H1 (cell line): ENCODE results near the gene PLEKHM3. TPM values are rescaled to one million over a fixed set of nuclear protein-coding genes. Genes with fewer than 3 reads are reported as not detected.

Experiments
- CTCF ChIA-PET: fragments of 300-600 bp; sonication (Branson Sonifier 250); formaldehyde crosslinking; loops from one replicate; lab custom pipeline; 2021; ENCODE audit not compliant: partially characterized antibody; lab: Charles Lee
- POLR2A ChIA-PET: fragments of 300-600 bp; sonication (Branson Sonifier 250); formaldehyde crosslinking; loops from one replicate; lab custom pipeline; 2021; ENCODE audit warnings: inconsistent platforms; ENCODE audit not compliant: partially characterized antibody; lab: Charles Lee
- DNase-seq, 2 experiments: peaks; one replicate each; pipeline versions ENCODE4 v3.0.0 to v3.0.0-alpha.2; 2010 to 2022; ENCODE audit warnings: low spot score in 2 of 2, low read depth in 1 of 2, mixed read lengths in 1 of 2
- FAIRE-seq: peaks from 2 replicates; lab custom pipeline; 2011; peaks lifted over from hg19 to GRCh38; lab: Jason Lieb, UNC
- H2AFZ ChIP-seq: 2 replicates; pipeline ENCODE4 v1.8.1; 2012; ENCODE audit warnings: low read length, inconsistent platforms
- H2AK5ac ChIP-seq: 2 replicates; pipeline ENCODE4 v1.6.1; 2013; ENCODE audit warnings: low read depth, low read length
- H2BK120ac ChIP-seq: replicated peaks from 2 replicates; pipeline ENCODE3; 2013; ENCODE audit warnings: low read depth, low read length, inconsistent platforms
- H2BK12ac ChIP-seq: 2 replicates; pipeline ENCODE4 v1.6.1; 2013; ENCODE audit warnings: low read depth, low read length
- H2BK15ac ChIP-seq: 2 replicates; pipeline ENCODE4 v1.6.1; 2013; ENCODE audit warnings: low read length
- H2BK20ac ChIP-seq: 2 replicates; pipeline ENCODE4 v1.6.1; 2013; ENCODE audit warnings: low read length
- H2BK5ac ChIP-seq: 2 replicates; pipeline ENCODE4 v1.6.1; 2013; ENCODE audit warnings: low read depth, low read length
- H3K14ac ChIP-seq: 2 replicates; pipeline ENCODE4 v1.6.1; 2013; ENCODE audit warnings: inconsistent platforms; ENCODE audit not compliant: insufficient read length
- H3K18ac ChIP-seq: 2 replicates; pipeline ENCODE4 v1.6.1; 2013; ENCODE audit warnings: low read length; ENCODE audit errors: extremely low read depth
- H3K23ac ChIP-seq: 2 replicates; pipeline ENCODE4 v1.6.1; 2013; ENCODE audit warnings: inconsistent platforms; ENCODE audit not compliant: insufficient read length
- H3K23me2 ChIP-seq: 2 replicates; pipeline ENCODE4 v1.6.1; 2013; ENCODE audit warnings: low read depth, low read length
- H3K27ac ChIP-seq: 2 replicates; pipeline ENCODE4 v1.6.1; 2011; ENCODE audit warnings: low read depth, low read length, inconsistent platforms
- H3K27me3 ChIP-seq, 4 experiments: replicated peaks in 1 of 4; 1 replicate in 1 of 4; 2 replicates in 3 of 4; pipeline versions ENCODE4 v1.6.1 to v1.8.1; 2011 to 2013; ENCODE audit warnings: low read length in 3 of 4, mild to moderate bottlenecking in 3 of 4, inconsistent platforms in 2 of 4, mixed read lengths in 2 of 4, moderate library complexity in 1 of 4; ENCODE audit not compliant: control insufficient read depth in 3 of 4, insufficient read depth in 3 of 4; ENCODE audit errors: extremely low read depth in 1 of 4
- H3K36me3 ChIP-seq, 4 experiments: 2 replicates each; pipeline versions ENCODE4 v1.6.1 to v1.8.1; 2011 to 2013; ENCODE audit warnings: mild to moderate bottlenecking in 4 of 4, low read length in 3 of 4, moderate library complexity in 2 of 4, control low read depth in 1 of 4, inconsistent platforms in 1 of 4; ENCODE audit not compliant: insufficient read depth in 4 of 4, control insufficient read depth in 2 of 4
- H3K4ac ChIP-seq: replicated peaks from 2 replicates; pipeline ENCODE3; 2013; ENCODE audit warnings: low read length, low read depth, mixed read lengths, inconsistent platforms; ENCODE audit not compliant: insufficient read length
- H3K4me1 ChIP-seq, 4 experiments: replicated peaks in 1 of 4; 1 replicate in 1 of 4; 2 replicates in 3 of 4; pipeline versions ENCODE4 v1.6.1 to v1.8.1; 2011 to 2013; ENCODE audit warnings: low read length in 3 of 4, inconsistent platforms in 2 of 4, mixed read lengths in 1 of 4; ENCODE audit not compliant: insufficient read depth in 4 of 4, control insufficient read depth in 3 of 4
- H3K4me2 ChIP-seq, 2 experiments: 2 replicates each; pipeline versions ENCODE4 v1.6.1 to v1.8.1; 2011 to 2013; ENCODE audit warnings: low read depth in 2 of 2, low read length in 2 of 2, control low read depth in 1 of 2, inconsistent platforms in 1 of 2, mild to moderate bottlenecking in 1 of 2; ENCODE audit not compliant: insufficient read depth in 1 of 2
- H3K4me3 ChIP-seq, 4 experiments: fragments of 200-600, 300-600 bp in 1 of 4; sonication (generic), shearing (Covaris generic), sonication (Bioruptor Twin) in 1 of 4; 2 replicates each; pipeline versions ENCODE4 v1.5.1 to v1.8.1; 2011 to 2016; ENCODE audit warnings: low read length in 4 of 4, low read depth in 3 of 4, control low read depth in 2 of 4, inconsistent platforms in 2 of 4, mild to moderate bottlenecking in 2 of 4, mixed read lengths in 1 of 4, moderate library complexity in 1 of 4; ENCODE audit not compliant: insufficient read depth in 2 of 4; ENCODE audit errors: extremely low read depth in 1 of 4
- H3K56ac ChIP-seq: replicated peaks from 2 replicates; pipeline ENCODE3; 2013; ENCODE audit warnings: low read depth, mild to moderate bottlenecking, mixed read lengths, low read length, inconsistent platforms; ENCODE audit not compliant: insufficient read length
- H3K79me1 ChIP-seq: 2 replicates; pipeline ENCODE4 v1.6.1; 2013; ENCODE audit warnings: low read depth, low read length, control low read depth
- H3K79me2 ChIP-seq, 2 experiments: 2 replicates each; pipeline versions ENCODE4 v1.6.1 to v1.8.1; 2012 to 2013; ENCODE audit warnings: low read length in 2 of 2, mild to moderate bottlenecking in 2 of 2, inconsistent platforms in 1 of 2; ENCODE audit not compliant: insufficient read depth in 2 of 2, control insufficient read depth in 1 of 2
- H3K9ac ChIP-seq, 4 experiments: replicated peaks in 1 of 4; 1 replicate in 1 of 4; 2 replicates in 3 of 4; pipeline versions ENCODE4 v1.6.1 to v1.8.1; 2011 to 2013; ENCODE audit warnings: low read depth in 3 of 4, low read length in 3 of 4, control low read depth in 2 of 4, mild to moderate bottlenecking in 2 of 4, moderate library complexity in 2 of 4, inconsistent platforms in 1 of 4; ENCODE audit errors: extremely low read depth in 1 of 4
- H3K9me3 ChIP-seq, 2 experiments: 2 replicates each; pipeline versions ENCODE4 v1.6.1 to v1.8.1; 2012 to 2013; ENCODE audit warnings: mild to moderate bottlenecking in 2 of 2, moderate library complexity in 2 of 2, control low read depth in 1 of 2, inconsistent platforms in 1 of 2, low read depth in 1 of 2, low read length in 1 of 2, mixed read lengths in 1 of 2; ENCODE audit not compliant: insufficient read depth in 2 of 2
- H4K20me1 ChIP-seq, 2 experiments: replicated peaks in 1 of 2; 2 replicates each; pipeline versions ENCODE3 to v1.8.1; 2011 to 2013; ENCODE audit warnings: inconsistent platforms in 2 of 2, low read length in 2 of 2, mild to moderate bottlenecking in 1 of 2; ENCODE audit not compliant: insufficient read depth in 2 of 2, control insufficient read depth in 1 of 2
- H4K5ac ChIP-seq: 2 replicates; pipeline ENCODE4 v1.6.1; 2013; ENCODE audit warnings: low read length, low read depth, mixed read lengths, inconsistent platforms; ENCODE audit not compliant: insufficient read length
- H4K8ac ChIP-seq: 2 replicates; pipeline ENCODE4 v1.8.0; 2013; ENCODE audit warnings: mild to moderate bottlenecking, moderate library complexity, low read length, inconsistent platforms; ENCODE audit not compliant: insufficient read depth; ENCODE audit errors: extremely low read depth
- H4K91ac ChIP-seq: replicated peaks from 2 replicates; pipeline ENCODE3; 2013; ENCODE audit warnings: low read length, mixed read lengths, inconsistent platforms; ENCODE audit not compliant: insufficient read length
- CHD2 ChIP-seq: IDR thresholded peaks from 2 replicates; pipeline ENCODE4 v1.6.1; 2012; ENCODE audit warnings: low read length, improper control_type of control experiment
- EP300 ChIP-seq, 2 experiments: IDR thresholded peaks; 1 replicate in 1 of 2; 2 replicates in 1 of 2; pipeline ENCODE4 v1.6.1; 2011 to 2012; ENCODE audit warnings: low read depth in 2 of 2, low read length in 2 of 2, mild to moderate bottlenecking in 2 of 2, borderline replicate concordance in 1 of 2, inconsistent platforms in 1 of 2, moderate library complexity in 1 of 2
- TAF7 ChIP-seq: optimal IDR thresholded peaks from 2 replicates; pipeline ENCODE3; 2011; ENCODE audit warnings: low read depth, mild to moderate bottlenecking, inconsistent platforms, low read length, moderate library complexity, borderline replicate concordance
- WGBS, 2 experiments: shearing (Covaris generic) in 1 of 2; methylation state at CpG; one replicate each; pipeline versions ENCODE4 v1.1.6 to v1.1.7; 2013 to 2015; ENCODE audit warnings: low lambda C conversion rate in 2 of 2, mixed read lengths in 2 of 2, inconsistent platforms in 1 of 2, low coverage in 1 of 2, missing lambda C conversion rate in 1 of 2; ENCODE audit not compliant: insufficient replicate concordance in 2 of 2, insufficient coverage in 1 of 2, insufficient read length in 1 of 2; ENCODE audit errors: extremely low coverage in 1 of 2, missing lambda C conversion rate in 1 of 2; 5-methylcytosine and 5-hydroxymethylcytosine counted together
- polyA plus RNA-seq, 7 experiments: library from polyadenylated mRNA; depleted of rRNA in 3 of 7; stranded (reverse) in 5 of 7; unstranded in 2 of 7; fragments of >200 nt in 5 of 7; fragments of 200-250 nt in 2 of 7; gene quantifications; 1 replicate in 5 of 7; 2 replicates in 1 of 7; 4 replicates in 1 of 7; pipeline versions ENCODE4 v1.2.1 to v1.2.3, GENCODE V29; 2011 to 2013; ENCODE audit warnings: missing spikeins in 2 of 7, mixed read lengths in 2 of 7
- total RNA-seq: library from RNA; stranded (reverse); fragmentation: NEBNext Ultra II Directional; extraction: Animal tissue kit (Norgen Biotek cat#: 25700); gene quantifications from 2 replicates; pipeline ENCODE4 v1.2.1, GENCODE V29; 2021

Gene PLEKHM3
- total and polyA plus RNA-seq, 2 of the 8 experiments (the other 6 are each of a cell fraction or from before 2014, with no cell fraction given), result 2.3 to 5.8 TPM

GRCh38 chr2:207871911-207872310, 153.4 kb downstream of the PLEKHM3 start:
- Histone ChIP-seq H3K4me1 (no peaks in the 10 kb centered on the region; a peak in 2 of 7 replicates), H3K23ac (no peak overlapping the region), H3K9ac (no peak overlapping the region), H3K56ac (no peak overlapping the region), H3K23me2 (no peaks in the 10 kb centered on the region), H2BK15ac (no peak overlapping the region), H3K9me3 (no peaks in the 10 kb centered on the region), H3K36me3 (no peaks in the 10 kb centered on the region), H2BK12ac (no peak overlapping the region), H4K20me1 (no peaks in the 10 kb centered on the region), H3K18ac (no peak overlapping the region), H4K91ac (no peak overlapping the region), H3K4ac (no peak overlapping the region), H2BK20ac (no peak overlapping the region), H2BK120ac (no peak overlapping the region), H3K27ac (no peak overlapping the region), H3K14ac (no peak overlapping the region), H3K79me2 (no peaks in the 10 kb centered on the region), H4K8ac (no peak overlapping the region), H2AFZ (no peak overlapping the region), H2BK5ac (no peak overlapping the region), H3K27me3 (no peaks in the 10 kb centered on the region), H2AK5ac (no peak overlapping the region), H3K79me1 (no peaks in the 10 kb centered on the region), H3K4me3 (no peak overlapping the region), H3K4me2 (no peak overlapping the region), H4K5ac (no peak overlapping the region)
- ChIA-PET CTCF (interaction anchor here (1.3 to 3.0 kb wide), 7 partner anchors 10 to 169 kb away, joined by 3 to 14 read pairs (median 9); no protein-coding TSS in a partner anchor), POLR2A (no interaction called here)
- no peak for DNase-seq
- WGBS, 2 experiments, result 90% methylated on average over 2 of the region's 2 CpGs; no CpG with 5 or more reads in 1 of the 2 experiments
- no peak for FAIRE-seq
- TF ChIP-seq CHD2 (no peak), EP300 (IDR thresholded peaks at IDR 0.05; ENCODE audit: borderline replicate concordance in 1 of 2, low read depth in 2 of 2, low read length in 2 of 2) (no peak), TAF7 (no peak)
